ENCODE results near the gene MKLN1.
A peak's percentile ranks its signal among the peaks of the same experiment; 100 is the strongest.

Gene MKLN1

DNA sequence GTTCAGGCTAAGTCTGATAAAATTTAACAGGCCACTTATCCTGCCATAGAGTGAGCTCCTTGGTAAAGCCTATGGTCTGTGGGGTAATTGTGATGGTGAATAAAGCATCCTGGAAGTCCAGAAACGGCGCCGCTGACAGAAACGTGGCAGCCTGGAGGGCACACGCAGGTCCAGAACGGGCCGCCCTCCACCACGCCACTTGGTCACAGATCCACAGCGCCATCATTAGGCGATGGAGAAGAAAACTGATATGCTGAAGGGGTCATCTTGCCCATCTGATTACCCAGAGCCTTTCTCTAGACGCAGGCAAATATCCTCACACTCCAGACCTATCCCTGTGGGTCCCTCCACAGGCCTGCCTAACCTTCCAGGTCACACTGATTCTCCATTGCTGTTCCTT, 190.9 kb downstream of the MKLN1 start:
- Mint-ChIP-seq H3K4me3 (no peak overlapping the region), H3K4me1 (peaks cover 6% of the 10 kb centered on the region)

DNA sequence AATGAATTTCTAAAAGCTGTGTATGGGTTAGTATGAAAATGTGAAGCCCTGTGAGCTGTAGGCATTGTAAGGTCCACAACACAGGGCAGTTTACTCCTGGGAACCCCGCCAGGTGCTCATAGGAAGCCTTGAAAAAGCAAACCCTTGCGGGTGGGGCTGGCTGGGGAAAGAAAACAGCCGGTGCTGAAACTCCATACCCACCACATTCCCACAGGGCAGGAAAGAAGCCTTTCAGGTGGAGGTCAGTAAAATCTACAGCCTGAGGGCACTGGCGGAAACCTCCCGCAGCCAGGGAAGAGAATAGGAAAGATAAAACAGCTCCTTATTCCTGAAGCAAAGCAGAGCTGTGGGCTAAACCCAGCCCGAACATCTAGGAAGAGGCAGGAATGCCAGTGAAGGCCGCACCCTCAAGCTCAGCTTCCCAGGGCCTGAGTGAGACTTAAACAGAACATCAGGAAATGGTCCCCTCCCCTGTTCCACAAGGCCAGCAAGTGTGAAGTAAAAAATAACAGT, 194.0 kb downstream of the MKLN1 start:
- ATAC-seq (ENCODE audit: low read depth) = no peak
- Mint-ChIP-seq H3K9me3 (no peaks in the 10 kb centered on the region), H3K27ac (no peak overlapping the region), H3K27me3 (no peaks in the 10 kb centered on the region), H3K4me3 (peak overlapping the region; percentile 43), H3K36me3 (no peaks in the 10 kb centered on the region), H3K4me1 (peaks cover 5% of the 10 kb centered on the region)
- no peak for DNase-seq (ENCODE audit: low spot score in 2 of 2)

More for the DNA sequence above, 190.9 kb downstream of the MKLN1 start:
- H3K36me3 Mint-ChIP-seq = no peaks in the 10 kb centered on the region
- no peak overlapping the region for H3K27ac Mint-ChIP-seq
- ATAC-seq (ENCODE audit: low read depth) = no peak
- no peak for DNase-seq (ENCODE audit: low spot score in 2 of 2)
- no peaks in the 10 kb centered on the region for H3K27me3 Mint-ChIP-seq
- no peaks in the 10 kb centered on the region for H3K9me3 Mint-ChIP-seq

DNA sequence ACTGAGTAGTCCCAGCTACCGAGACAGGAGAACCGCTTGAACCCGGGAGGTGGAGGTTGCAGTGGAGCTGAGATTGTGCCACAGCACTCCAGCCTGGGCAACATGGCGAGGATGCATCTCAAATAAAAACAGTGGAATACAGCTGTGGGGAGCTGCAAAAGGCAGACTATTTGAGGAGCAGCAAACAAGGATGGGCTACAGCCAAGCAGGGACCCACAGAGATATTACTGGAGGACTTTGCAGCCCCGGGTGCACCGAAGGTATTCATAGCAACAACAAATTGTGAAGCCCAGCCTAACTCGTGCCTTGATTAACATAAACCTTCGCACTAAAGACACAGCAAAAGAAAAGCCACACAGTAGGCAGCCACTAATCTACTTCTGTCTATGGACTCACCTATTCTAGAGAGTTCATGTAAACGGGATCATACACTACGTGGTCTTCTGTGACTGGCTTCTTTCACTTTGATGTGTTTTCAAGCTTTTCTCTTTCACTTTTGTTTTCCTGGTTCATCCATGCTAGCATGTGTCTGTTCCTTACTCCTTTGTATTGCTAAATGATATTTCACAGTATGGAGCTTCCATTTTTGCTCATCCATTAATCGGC, 194.8 kb downstream of the MKLN1 start:
- H3K36me3 Mint-ChIP-seq = no peaks in the 10 kb centered on the region
- H3K4me3 Mint-ChIP-seq = peak overlapping the region; percentile 56
- DNase-seq (ENCODE audit: low spot score in 2 of 2) = no peak
- ATAC-seq (ENCODE audit: low read depth) = peak; percentile 35
- H3K4me1 Mint-ChIP-seq = peaks cover 9% of the 10 kb centered on the region
- no peak overlapping the region for H3K27ac Mint-ChIP-seq
- H3K27me3 Mint-ChIP-seq = no peaks in the 10 kb centered on the region
- no peaks in the 10 kb centered on the region for H3K9me3 Mint-ChIP-seq

DNA sequence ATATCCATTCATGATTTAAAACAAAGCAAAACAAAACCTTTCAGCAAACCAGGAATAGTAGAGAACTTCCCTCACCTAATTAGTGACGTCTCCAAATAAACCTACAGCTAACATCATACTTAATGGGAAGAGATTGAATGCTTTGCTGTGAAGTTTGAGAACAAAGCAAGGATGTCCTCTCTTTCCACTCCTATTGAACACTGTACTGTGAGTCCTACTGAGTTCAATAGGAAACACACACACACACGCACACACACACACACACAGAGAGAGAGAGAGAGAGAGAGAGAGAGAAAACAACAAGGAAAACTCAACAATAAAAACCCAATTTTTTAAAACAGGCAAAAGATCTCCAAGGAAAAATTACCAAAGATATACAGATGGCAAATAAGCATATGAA, 196.4 kb downstream of the MKLN1 start:
- peaks cover 10% of the 10 kb centered on the region for H3K4me1 Mint-ChIP-seq
- H3K27ac Mint-ChIP-seq = no peak overlapping the region
- no peak overlapping the region for H3K4me3 Mint-ChIP-seq
- no peaks in the 10 kb centered on the region for H3K9me3 Mint-ChIP-seq
- no peak for ATAC-seq (ENCODE audit: low read depth)
- no peaks in the 10 kb centered on the region for H3K27me3 Mint-ChIP-seq
- no peaks in the 10 kb centered on the region for H3K36me3 Mint-ChIP-seq
- no peak for DNase-seq (ENCODE audit: low spot score in 2 of 2)

DNA sequence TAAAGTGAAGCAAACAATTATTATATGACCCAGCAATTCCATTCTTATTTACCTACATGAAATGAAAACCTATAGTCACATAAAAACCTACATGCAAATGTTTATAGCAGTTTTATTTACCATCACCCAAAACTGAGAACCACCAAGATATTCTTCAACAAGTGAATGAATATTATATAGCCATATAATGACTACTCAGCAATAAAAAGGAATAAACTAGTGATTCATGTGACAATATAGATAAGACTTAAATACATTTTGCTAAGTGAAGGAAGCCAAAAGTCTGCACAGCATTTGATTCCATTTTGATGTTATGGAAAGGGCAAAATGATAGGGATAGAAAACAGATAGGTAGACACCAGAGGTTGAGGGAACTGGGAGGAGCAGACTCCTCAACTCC, 197.0 kb downstream of the MKLN1 start:
- ATAC-seq (ENCODE audit: low read depth) (no peak), DNase-seq (ENCODE audit: low spot score in 2 of 2) (no peak)
- no peaks in the 10 kb centered on the region for H3K36me3 Mint-ChIP-seq
- peaks cover 10% of the 10 kb centered on the region for H3K4me1 Mint-ChIP-seq
- no peak overlapping the region for H3K27ac Mint-ChIP-seq
- no peaks in the 10 kb centered on the region for H3K27me3 Mint-ChIP-seq
- H3K9me3 Mint-ChIP-seq = no peaks in the 10 kb centered on the region
- no peak overlapping the region for H3K4me3 Mint-ChIP-seq

DNA sequence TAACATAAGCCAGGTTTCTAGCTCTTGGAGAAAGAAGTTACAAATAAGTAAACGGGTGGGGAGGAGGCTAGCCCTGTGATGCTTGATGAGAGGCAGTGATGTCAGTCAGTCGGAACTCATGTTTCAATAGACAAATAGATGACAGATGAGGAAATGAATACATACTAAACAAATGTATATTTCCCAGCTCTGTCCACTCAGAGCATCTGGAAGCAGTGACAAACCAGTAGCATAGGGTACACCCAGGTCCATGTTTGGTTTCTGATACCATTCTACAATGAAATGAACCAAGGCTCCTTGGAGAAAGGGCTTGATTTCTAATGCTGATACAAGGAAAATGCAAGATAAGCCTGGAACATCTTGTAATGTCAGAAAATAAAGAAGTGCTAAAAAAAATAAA, 198.1 kb downstream of the MKLN1 start:
- Mint-ChIP-seq H3K27ac (no peak overlapping the region), H3K4me3 (no peak overlapping the region), H3K36me3 (no peaks in the 10 kb centered on the region), H3K4me1 (peaks cover 10% of the 10 kb centered on the region), H3K9me3 (no peaks in the 10 kb centered on the region), H3K27me3 (no peaks in the 10 kb centered on the region)
- DNase-seq (ENCODE audit: low spot score in 2 of 2) = no peak
- ATAC-seq (ENCODE audit: low read depth) = no peak

DNA sequence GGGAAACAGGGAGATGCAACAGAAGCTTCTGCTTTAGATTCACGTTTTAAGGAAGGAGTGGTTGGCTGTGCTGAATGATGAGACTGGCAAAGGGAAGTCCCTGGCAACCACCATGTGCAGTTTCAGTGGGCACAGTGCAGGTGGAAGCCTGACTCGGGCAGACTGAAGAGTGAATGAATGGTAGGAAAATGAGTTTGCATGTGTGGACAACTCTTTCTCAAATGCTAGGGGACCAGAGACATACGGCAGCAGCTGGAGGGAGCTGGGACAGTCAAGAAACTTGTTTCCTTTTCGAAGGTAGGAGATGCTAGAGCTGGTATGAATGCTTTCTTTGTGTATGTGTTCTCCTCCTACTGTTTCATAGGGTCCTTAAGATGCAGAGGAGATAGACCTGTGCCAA, 199.8 kb downstream of the MKLN1 start:
- ATAC-seq (ENCODE audit: low read depth) (peak; percentile 82), DNase-seq (ENCODE audit: low spot score in 2 of 2) (no peak)
- Mint-ChIP-seq H3K9me3 (no peaks in the 10 kb centered on the region), H3K27me3 (no peaks in the 10 kb centered on the region), H3K4me3 (no peak overlapping the region), H3K27ac (no peak overlapping the region), H3K36me3 (no peaks in the 10 kb centered on the region), H3K4me1 (peaks cover 8% of the 10 kb centered on the region)

DNA sequence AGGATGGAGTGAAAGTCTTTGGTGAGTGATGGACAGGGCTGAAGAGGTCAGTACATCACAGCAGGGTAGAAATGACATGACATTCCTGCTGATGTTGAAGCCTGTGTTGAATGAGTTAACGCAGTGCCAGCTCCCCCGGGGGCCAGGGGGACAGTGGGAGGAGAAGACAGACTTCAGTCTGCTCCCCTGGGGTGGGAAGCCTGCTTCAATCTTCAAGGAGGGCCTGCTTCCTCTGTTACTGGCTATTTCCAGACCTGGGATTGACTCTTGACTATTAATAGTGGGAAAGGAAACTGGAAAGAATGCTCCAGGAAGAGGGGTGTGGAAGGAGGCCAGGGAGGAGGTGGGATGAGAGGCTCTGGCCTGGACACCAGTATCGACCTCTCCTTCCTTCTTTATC, 201.5 kb downstream of the MKLN1 start:
- H3K27me3 Mint-ChIP-seq = no peaks in the 10 kb centered on the region
- no peak overlapping the region for H3K4me3 Mint-ChIP-seq
- H3K4me1 Mint-ChIP-seq = peaks cover 5% of the 10 kb centered on the region
- DNase-seq (ENCODE audit: low spot score in 2 of 2) (no peak), ATAC-seq (ENCODE audit: low read depth) (no peak)
- H3K36me3 Mint-ChIP-seq = no peaks in the 10 kb centered on the region
- H3K27ac Mint-ChIP-seq = no peak overlapping the region
- H3K9me3 Mint-ChIP-seq = no peaks in the 10 kb centered on the region

DNA sequence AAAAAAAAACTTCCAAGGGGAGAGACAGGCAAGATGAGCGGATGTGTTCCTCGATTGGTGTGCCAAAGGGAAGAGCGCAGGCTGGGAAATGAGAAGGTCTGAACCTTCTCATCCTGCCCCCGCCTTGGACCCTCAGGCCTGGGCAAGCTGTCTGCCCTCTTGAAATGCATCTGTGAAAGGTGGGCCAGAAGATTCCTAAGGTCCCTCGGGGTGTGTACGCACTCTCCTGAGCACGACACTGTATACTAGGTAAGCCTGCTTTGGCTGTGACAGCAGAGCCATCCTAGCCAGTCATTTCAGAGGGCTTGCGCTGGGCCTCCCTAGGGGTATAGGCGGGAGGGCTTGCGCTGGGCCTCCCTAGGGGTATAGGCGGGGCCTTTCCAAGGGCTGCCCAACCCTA, 201.9 kb downstream of the MKLN1 start:
- Mint-ChIP-seq H3K9me3 (no peaks in the 10 kb centered on the region), H3K27ac (no peak overlapping the region), H3K27me3 (no peaks in the 10 kb centered on the region), H3K4me3 (no peak overlapping the region), H3K4me1 (peaks cover 5% of the 10 kb centered on the region), H3K36me3 (no peaks in the 10 kb centered on the region)
- DNase-seq (ENCODE audit: low spot score in 2 of 2) (no peak), ATAC-seq (ENCODE audit: low read depth) (no peak)

DNA sequence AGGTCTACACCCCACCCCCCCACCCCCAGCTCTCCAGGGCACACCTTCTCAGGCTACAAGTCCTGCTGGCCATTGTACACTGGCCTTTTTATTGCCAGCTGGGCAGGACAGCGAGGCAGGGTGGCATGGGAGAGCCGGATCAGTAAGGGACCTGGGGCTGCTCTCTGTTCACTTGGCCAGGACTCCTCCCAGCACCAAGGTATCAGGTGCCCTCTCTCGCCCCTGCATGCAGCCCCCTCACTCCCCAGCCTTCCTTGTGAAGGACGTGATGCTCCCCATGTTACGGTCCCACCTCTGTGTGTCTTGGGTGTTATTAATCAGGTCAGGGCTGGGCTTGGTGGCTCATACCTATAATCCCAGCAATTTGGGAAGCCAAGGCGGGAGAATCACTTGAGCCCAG, 202.5 kb downstream of the MKLN1 start:
- Mint-ChIP-seq H3K9me3 (no peaks in the 10 kb centered on the region), H3K36me3 (no peaks in the 10 kb centered on the region), H3K27me3 (no peaks in the 10 kb centered on the region), H3K27ac (no peak overlapping the region), H3K4me1 (peaks cover 5% of the 10 kb centered on the region), H3K4me3 (no peak overlapping the region)
- ATAC-seq (ENCODE audit: low read depth) (no peak), DNase-seq (ENCODE audit: low spot score in 2 of 2) (no peak)

DNA sequence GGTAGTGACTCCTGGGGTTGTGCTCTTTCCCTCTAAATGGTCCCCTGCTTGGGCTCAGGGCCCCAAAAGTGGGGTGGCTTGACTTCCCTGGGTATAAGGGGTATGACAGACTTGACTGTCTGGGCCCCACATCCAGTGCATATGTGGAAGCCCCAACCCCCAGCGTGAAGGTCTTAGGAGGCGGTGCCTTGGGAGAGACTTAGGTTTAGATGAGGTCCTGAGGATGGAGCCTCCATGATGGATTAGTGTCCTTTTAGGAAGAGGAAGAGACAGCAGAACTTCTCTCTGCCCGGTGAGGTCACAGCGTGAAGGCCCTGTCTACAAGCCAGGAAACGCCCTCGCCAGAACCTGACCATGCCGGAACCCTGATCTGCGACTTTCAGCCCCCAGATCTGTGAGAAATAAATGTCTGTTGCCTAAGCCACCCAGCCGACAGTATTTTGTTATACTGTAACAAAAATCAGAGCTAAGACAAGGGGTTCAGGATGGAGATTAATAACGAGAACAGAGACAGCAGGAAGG, 205.0 kb downstream of the MKLN1 start:
- no peak overlapping the region for H3K27ac Mint-ChIP-seq
- no peaks in the 10 kb centered on the region for H3K9me3 Mint-ChIP-seq
- ATAC-seq (ENCODE audit: low read depth) = no peak
- H3K4me3 Mint-ChIP-seq = no peak overlapping the region
- H3K27me3 Mint-ChIP-seq = no peaks in the 10 kb centered on the region
- DNase-seq (ENCODE audit: low spot score in 2 of 2) = no peak
- H3K4me1 Mint-ChIP-seq = peaks cover 3% of the 10 kb centered on the region
- no peaks in the 10 kb centered on the region for H3K36me3 Mint-ChIP-seq

DNA sequence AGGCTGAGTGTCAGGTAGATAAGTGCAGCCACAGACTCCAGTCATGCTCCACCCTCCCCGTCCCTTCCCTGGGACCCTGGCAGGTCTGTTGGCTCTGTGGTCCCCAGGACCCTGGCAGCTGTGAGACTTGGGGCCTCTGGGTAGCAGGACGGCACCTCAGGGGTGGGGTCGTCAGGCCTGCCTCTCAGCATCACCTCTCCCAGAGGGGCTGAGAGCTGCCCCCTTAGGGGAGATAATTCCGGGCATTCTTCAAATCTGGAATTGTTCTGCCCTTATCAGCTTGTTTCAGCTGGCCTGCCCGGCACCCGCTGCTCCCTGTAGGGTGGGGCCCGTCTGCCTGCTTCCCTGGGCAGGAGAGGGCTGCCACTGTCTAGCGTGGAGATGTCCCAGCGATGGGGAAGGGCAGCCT, 205.5 kb downstream of the MKLN1 start:
- Mint-ChIP-seq H3K36me3 (no peaks in the 10 kb centered on the region), H3K27ac (no peak overlapping the region), H3K9me3 (no peaks in the 10 kb centered on the region), H3K4me3 (no peak overlapping the region), H3K4me1 (peaks cover 3% of the 10 kb centered on the region), H3K27me3 (no peaks in the 10 kb centered on the region)
- DNase-seq (ENCODE audit: low spot score in 2 of 2) = no peak
- no peak for ATAC-seq (ENCODE audit: low read depth)

DNA sequence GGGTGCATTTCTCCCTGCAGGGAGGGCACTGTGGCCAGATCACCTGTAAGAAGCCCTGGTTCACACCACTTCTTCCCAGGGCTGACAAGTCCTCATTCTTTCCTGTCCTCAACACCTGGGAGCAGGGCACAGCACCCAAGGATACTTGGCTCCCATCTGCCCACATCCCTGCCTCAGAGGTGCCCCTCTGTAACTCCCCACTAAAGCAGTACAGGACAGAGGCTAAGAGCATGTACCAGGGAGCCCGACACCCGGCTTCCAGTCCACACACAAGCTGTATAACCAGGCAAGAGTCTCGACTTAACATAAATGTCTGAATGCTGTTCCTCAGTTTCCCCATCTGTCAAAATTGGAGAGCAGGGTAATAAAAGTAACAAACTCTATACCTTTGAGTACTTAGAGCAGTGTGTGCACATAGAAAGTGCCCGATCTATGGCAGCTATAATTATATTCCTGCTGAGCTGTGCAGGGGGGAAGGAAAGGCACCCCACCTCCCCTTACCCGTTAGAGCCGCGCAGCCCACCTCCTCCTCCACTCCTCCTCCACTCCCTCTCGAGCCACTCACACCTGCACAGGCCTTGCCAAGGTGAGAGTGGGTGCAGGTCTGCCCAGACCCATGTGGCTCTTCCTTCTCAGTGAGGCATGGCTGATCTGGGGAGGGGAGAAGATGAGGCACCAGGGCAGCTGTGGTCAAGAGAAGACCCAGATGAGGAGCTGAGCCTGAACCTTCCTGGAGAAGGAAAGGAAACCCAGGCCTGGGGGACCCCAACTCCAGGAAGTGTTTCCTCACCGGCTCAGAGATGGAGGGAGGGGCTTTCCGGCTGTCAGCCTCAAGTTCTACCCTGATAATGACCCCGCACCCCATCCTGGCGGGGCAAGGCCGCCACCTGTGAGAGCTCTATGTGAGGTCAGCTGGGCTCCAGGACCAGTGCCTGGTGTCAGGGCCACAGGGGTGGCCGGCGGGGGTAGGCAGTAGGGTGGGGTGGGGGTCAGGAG, 206.2 kb downstream of the MKLN1 start:
- Mint-ChIP-seq H3K9me3 (no peaks in the 10 kb centered on the region), H3K36me3 (no peaks in the 10 kb centered on the region), H3K4me1 (peaks cover 3% of the 10 kb centered on the region), H3K27me3 (no peaks in the 10 kb centered on the region), H3K27ac (no peak overlapping the region), H3K4me3 (no peak overlapping the region)
- ATAC-seq (ENCODE audit: low read depth) (no peak), DNase-seq (ENCODE audit: low spot score in 2 of 2) (no peak)

DNA sequence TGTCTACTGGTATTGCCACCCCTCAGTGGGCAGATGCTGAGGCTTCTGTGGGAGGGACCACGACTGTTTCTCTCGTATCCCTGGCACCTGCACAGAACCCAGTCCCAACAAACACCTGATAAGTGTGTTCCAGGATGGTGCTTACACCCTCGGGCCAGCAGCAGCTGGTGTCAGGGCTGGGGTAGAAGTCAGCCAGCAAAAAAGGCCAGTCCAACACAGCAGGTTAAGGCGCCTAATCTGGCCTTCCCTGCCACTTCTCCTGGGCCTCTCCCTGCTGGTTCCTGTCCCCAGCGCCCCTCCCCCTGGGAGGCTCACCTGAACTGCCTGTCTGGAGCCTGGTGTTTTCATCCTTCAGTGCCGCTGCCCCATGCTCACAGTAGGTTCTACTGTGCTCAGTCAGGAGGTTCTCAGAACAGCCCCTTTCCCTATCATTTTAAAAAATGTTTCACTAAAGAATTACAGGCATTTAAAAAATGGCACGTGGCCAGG, 208.7 kb downstream of the MKLN1 start:
- ATAC-seq (ENCODE audit: low read depth) (no peak), DNase-seq (ENCODE audit: low spot score in 2 of 2) (no peak)
- Mint-ChIP-seq H3K27me3 (no peaks in the 10 kb centered on the region), H3K36me3 (no peaks in the 10 kb centered on the region), H3K27ac (no peak overlapping the region), H3K4me3 (no peak overlapping the region), H3K4me1 (peaks cover 3% of the 10 kb centered on the region), H3K9me3 (no peaks in the 10 kb centered on the region)

Data from memory B cell (primary cell).